Natural killer cell (primary cell): ENCODE data around the gene IQSEC2. TPM values are rescaled to one million over a fixed set of nuclear protein-coding genes. Genes with fewer than 3 reads are reported as not detected.

Source experiments
- ATAC-seq, 3 donors: fragments of 150-1000 bp in 2 of 3; fragments of 200-7000 bp in 1 of 3; cut with Tn5 transposase; 1 replicate in 1 of 3; 2 replicates in 2 of 3; pipeline ENCODE4 v1.10.0; 2021; ENCODE audit warnings: mild to moderate bottlenecking in 2 of 3, moderate library complexity in 2 of 3
- DNase-seq, 2 donors: peaks; one replicate each; pipeline versions ENCODE4 v3.0.0 to v3.0.0-alpha.2; 2013 to 2021; ENCODE audit warnings: mixed read lengths in 1 of 2
- H3K27ac ChIP-seq: one replicate; pipeline ENCODE4 v1.5.1; 2013; ENCODE audit warnings: mild to moderate bottlenecking, low read length
- H3K27me3 ChIP-seq: one replicate; pipeline ENCODE4 v1.6.1; 2013; ENCODE audit warnings: low read length; ENCODE audit not compliant: control insufficient read depth, insufficient read depth
- H3K36me3 ChIP-seq: one replicate; pipeline ENCODE4 v1.6.1; 2013; ENCODE audit warnings: low read length; ENCODE audit not compliant: control insufficient read depth, insufficient read depth
- H3K4me1 ChIP-seq: one replicate; pipeline ENCODE4 v1.6.1; 2013; ENCODE audit warnings: low read length; ENCODE audit not compliant: control insufficient read depth, insufficient read depth
- H3K4me3 ChIP-seq: one replicate; pipeline ENCODE4 v1.5.1; 2013; ENCODE audit warnings: low read length
- H3K9me3 ChIP-seq: one replicate; pipeline ENCODE4 v1.6.1; 2013; ENCODE audit warnings: low read length; ENCODE audit not compliant: control insufficient read depth, insufficient read depth
- H3K27ac Mint-ChIP-seq, 2 donors: one replicate each; pipeline ENCODE4 v1.8.0; 2022; ENCODE audit warnings: mild to moderate bottlenecking in 2 of 2, mixed read lengths in 2 of 2, moderate library complexity in 1 of 2
- H3K27me3 Mint-ChIP-seq, 2 donors: one replicate each; pipeline ENCODE4 v1.8.0; 2022; ENCODE audit warnings: low read depth in 2 of 2, mixed read lengths in 2 of 2
- H3K36me3 Mint-ChIP-seq: one replicate; pipeline ENCODE4 v1.8.0; 2022; ENCODE audit warnings: mixed read lengths
- H3K4me1 Mint-ChIP-seq, 2 donors: one replicate each; pipeline ENCODE4 v1.8.0; 2022; ENCODE audit warnings: mixed read lengths in 2 of 2
- H3K4me3 Mint-ChIP-seq: one replicate; pipeline ENCODE4 v1.8.0; 2022; ENCODE audit warnings: mild to moderate bottlenecking, moderate library complexity, mixed read lengths
- H3K9me3 Mint-ChIP-seq, 2 donors: one replicate each; pipeline ENCODE4 v1.8.0; 2022; ENCODE audit warnings: mixed read lengths in 2 of 2
- WGBS: methylation state at CpG from one replicate; pipeline ENCODE4 v1.1.7; 2013; ENCODE audit warnings: missing lambda C conversion rate; ENCODE audit not compliant: insufficient coverage; 5-methylcytosine and 5-hydroxymethylcytosine counted together
- intact Hi-C: fragments of 100-400 bp; cut with micrococcal nuclease; formaldehyde crosslinking; loops from one replicate; pipeline ENCODE4 v1.14.2; 2022
- total RNA-seq, 4 donors: library from RNA; stranded (reverse); fragments of 120-200 nt in 1 of 4; gene quantifications; one replicate each; pipeline versions ENCODE4 v1.2.3 to v1.2.4, GENCODE V29; 2013 to 2022
- TF ChIP-seq, protein P1 (sequence below): fragments of 200-600 bp; IDR thresholded peaks from one replicate; pipeline ENCODE4 v1.8.0; 2022; ENCODE audit warnings: antibody characterized with exemption

IQSEC2 gene
- total RNA-seq, 3 donors from 2014 or later (not counting 1 experiment from before 2014, with no cell fraction given) = 3.5 to 3.9 (median 3.7) TPM

DNA sequence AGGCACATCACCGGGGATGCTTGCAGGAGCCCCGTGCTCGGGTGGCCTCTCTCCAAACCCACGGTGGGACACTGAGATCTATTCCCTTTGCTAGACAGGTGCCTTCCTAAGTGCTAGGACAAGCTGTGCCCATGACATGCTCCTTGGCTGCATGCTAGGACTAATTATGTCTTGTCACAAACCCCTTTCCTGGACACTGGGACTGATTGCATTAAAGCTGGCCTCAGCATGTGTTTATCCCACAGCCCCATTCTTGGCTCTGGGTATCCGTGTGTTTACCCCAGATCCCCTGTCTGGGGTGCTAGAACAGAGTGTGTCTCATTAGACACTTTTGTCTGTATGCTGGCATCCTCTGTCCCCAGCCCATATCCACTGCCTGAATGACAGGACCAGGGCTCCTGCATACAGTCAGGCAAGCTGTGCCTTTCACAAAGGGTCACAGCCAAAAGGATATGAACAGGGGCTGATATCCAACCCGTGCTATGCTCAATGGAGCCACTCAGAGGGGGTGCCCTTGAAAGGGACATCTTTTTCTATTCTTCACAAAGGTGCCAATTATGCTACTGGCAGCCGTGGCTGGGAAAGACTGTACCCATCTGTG lies 9.2 kb upstream of the IQSEC2 start:
- no peak overlapping the region for H3K27ac ChIP-seq
- intact Hi-C loops = no loop called here
- peaks cover 31 to 33% of the 10 kb centered on the region in 2 donors for H3K4me1 Mint-ChIP-seq
- no peaks in the 10 kb centered on the region for H3K27me3 Mint-ChIP-seq
- H3K9me3 ChIP-seq = no peaks in the 10 kb centered on the region
- no peak for ATAC-seq
- H3K36me3 ChIP-seq = no peaks in the 10 kb centered on the region
- no peaks in the 10 kb centered on the region for H3K27me3 ChIP-seq
- no peaks in the 10 kb centered on the region for H3K9me3 Mint-ChIP-seq
- TF ChIP-seq, protein P1, sequence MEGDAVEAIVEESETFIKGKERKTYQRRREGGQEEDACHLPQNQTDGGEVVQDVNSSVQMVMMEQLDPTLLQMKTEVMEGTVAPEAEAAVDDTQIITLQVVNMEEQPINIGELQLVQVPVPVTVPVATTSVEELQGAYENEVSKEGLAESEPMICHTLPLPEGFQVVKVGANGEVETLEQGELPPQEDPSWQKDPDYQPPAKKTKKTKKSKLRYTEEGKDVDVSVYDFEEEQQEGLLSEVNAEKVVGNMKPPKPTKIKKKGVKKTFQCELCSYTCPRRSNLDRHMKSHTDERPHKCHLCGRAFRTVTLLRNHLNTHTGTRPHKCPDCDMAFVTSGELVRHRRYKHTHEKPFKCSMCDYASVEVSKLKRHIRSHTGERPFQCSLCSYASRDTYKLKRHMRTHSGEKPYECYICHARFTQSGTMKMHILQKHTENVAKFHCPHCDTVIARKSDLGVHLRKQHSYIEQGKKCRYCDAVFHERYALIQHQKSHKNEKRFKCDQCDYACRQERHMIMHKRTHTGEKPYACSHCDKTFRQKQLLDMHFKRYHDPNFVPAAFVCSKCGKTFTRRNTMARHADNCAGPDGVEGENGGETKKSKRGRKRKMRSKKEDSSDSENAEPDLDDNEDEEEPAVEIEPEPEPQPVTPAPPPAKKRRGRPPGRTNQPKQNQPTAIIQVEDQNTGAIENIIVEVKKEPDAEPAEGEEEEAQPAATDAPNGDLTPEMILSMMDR = no peak
- 97% methylated on average over 7 of the region's 7 CpGs for WGBS
- no peak overlapping the region for H3K27ac Mint-ChIP-seq
- no peak overlapping the region for H3K4me3 Mint-ChIP-seq
- no peaks in the 10 kb centered on the region for H3K36me3 Mint-ChIP-seq
- DNase-seq = no peak
- no peak overlapping the region for H3K4me3 ChIP-seq
- H3K4me1 ChIP-seq = peaks cover 36% of the 10 kb centered on the region

GRCh38 chrX:53288189-53288588 lies 6.8 kb upstream of the IQSEC2 start:
- 15% methylated on average over 4 of the region's 8 CpGs for WGBS
- H3K27me3 Mint-ChIP-seq = no peaks in the 10 kb centered on the region
- peak in 2 of 3 donors; percentile 12 to 17 for ATAC-seq
- Histone ChIP-seq H3K27me3 (no peaks in the 10 kb centered on the region), H3K36me3 (no peaks in the 10 kb centered on the region), H3K4me3 (peak overlapping the region; percentile 45), H3K4me1 (peaks cover 49% of the 10 kb centered on the region), H3K9me3 (no peaks in the 10 kb centered on the region), H3K27ac (peak overlapping the region; percentile 89)
- H3K36me3 Mint-ChIP-seq = no peaks in the 10 kb centered on the region
- no peaks in the 10 kb centered on the region for H3K9me3 Mint-ChIP-seq
- intact Hi-C loops = no loop called here
- H3K4me3 Mint-ChIP-seq = peak overlapping the region; percentile 83
- DNase-seq = peak in 1 of 2 donors; percentile 48
- peaks cover 43 to 44% of the 10 kb centered on the region in 2 donors for H3K4me1 Mint-ChIP-seq
- TF ChIP-seq, protein P1 = no peak
- peak overlapping the region; percentile 67 to 90 for H3K27ac Mint-ChIP-seq

DNA sequence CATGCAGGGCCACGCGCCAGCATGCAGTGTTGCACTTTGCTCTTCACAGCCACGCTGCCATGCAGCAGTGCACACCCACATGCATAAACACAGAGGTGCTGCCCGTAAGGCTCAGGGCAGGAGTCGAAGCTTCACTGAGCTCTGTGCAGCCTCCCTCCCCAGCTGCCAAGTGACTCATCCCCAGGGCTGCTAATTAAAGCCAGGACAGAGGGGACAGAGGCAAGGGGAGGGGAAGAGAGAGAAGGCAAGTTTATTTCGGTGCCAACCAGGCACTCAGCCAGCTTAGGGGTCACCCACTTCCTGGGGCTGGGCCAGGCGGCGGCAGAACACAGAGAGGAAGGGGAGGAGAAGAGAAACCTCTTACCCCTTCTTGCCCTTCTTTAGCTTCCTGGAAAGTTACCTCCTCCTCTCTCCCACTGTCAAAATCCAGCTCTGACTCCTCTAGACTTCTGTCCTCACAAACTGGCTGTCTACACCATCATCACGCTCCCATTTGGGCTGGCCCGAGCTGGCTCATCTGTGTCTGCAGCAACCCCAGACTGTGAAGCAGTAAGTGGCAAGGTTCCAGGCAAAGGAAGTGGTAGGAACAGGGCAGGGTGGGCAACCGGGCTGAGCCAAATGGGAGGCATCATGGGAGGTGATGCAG lies 6.2 kb upstream of the IQSEC2 start:
- H3K27me3 ChIP-seq = no peaks in the 10 kb centered on the region
- peak overlapping the region; percentile 83 for H3K4me3 Mint-ChIP-seq
- peaks cover 49% of the 10 kb centered on the region for H3K4me1 ChIP-seq
- ATAC-seq (peak; percentile 67 to 76 (median 74)), DNase-seq (peak; percentile 19 to 48)
- TF ChIP-seq, protein P1 = no peak
- no peaks in the 10 kb centered on the region for H3K27me3 Mint-ChIP-seq
- no peaks in the 10 kb centered on the region for H3K36me3 Mint-ChIP-seq
- no peaks in the 10 kb centered on the region for H3K36me3 ChIP-seq
- intact Hi-C loops = no loop called here
- H3K9me3 Mint-ChIP-seq = no peaks in the 10 kb centered on the region
- peaks cover 43 to 44% of the 10 kb centered on the region in 2 donors for H3K4me1 Mint-ChIP-seq
- H3K27ac Mint-ChIP-seq = peak overlapping the region; percentile 67 to 90
- H3K27ac ChIP-seq = peak overlapping the region; percentile 89
- peak overlapping the region; percentile 45 for H3K4me3 ChIP-seq
- WGBS = 4% methylated on average over 8 of the region's 11 CpGs
- H3K9me3 ChIP-seq = no peaks in the 10 kb centered on the region
